ENCODE measurements around the gene ADGRG3. TPM values are rescaled to one million over a fixed set of nuclear protein-coding genes. Genes with fewer than 3 reads are reported as not detected.

ADGRG3 gene
- total and polyA plus RNA-seq, 10 of the 15 experiments (the other 5 are each of a cell fraction or from before 2014, with no cell fraction given), result 0.10 to 0.11 (median 0.10) TPM; not detected in 7

- TF ChIP-seq YBX1 (IDR thresholded peaks at IDR 0.05), result no peak
- TF ChIP-seq PRDM15 (CRISPR knock-in tag; IDR thresholded peaks at IDR 0.05), result no peak
- TF ChIP-seq ZBED1 (IDR thresholded peaks at IDR 0.05; ENCODE audit: borderline replicate concordance), result no peak
- TF ChIP-seq CEBPB (IDR thresholded peaks at IDR 0.05; ENCODE audit: borderline replicate concordance in 1 of 2, low read depth in 2 of 2, low read length in 2 of 2), result no peak
Measured at GRCh38 chr16:57679016-57679415, 10.9 kb downstream of the ADGRG3 start (continued).

- H3K36me3 ChIP-seq (ENCODE audit: control insufficient read depth in 2 of 2, insufficient read depth in 2 of 2, low read length in 1 of 2), result no peaks in the 10 kb centered on the region
- RAD21 ChIA-PET (ENCODE audit: unreplicated experiment), result no interaction called here
- FAIRE-seq (no peak), ATAC-seq (no peak), DNase-seq (ENCODE audit: low read depth, low spot score) (no peak)
- WGBS (ENCODE audit: insufficient coverage, insufficient replicate concordance, low lambda C conversion rate, missing lambda C conversion rate), result 10% methylated on average over 7 of the region's 7 CpGs
- POLR2A ChIA-PET, result no interaction called here
- CTCF ChIA-PET, result interaction anchor here (0.9 kb wide), 1 partner anchor 39 kb away, joined by 3 read pairs; no protein-coding TSS in a partner anchor
- no peaks in the 10 kb centered on the region for H4K20me1 ChIP-seq (ENCODE audit: control insufficient read depth, insufficient read depth)
- H2AFZ ChIP-seq (ENCODE audit: control insufficient read depth, low read depth, low read length), result no peak overlapping the region
- no peaks in the 10 kb centered on the region for H3K9me3 ChIP-seq (replicated peaks; ENCODE audit: control insufficient read depth, insufficient read depth, low read length)
- no TSS peak for BruUV-seq (replicated peaks)
- TF ChIP-seq ZBTB11 (CRISPR knock-in tag; IDR thresholded peaks at IDR 0.05) (no peak), STAT3 (IDR thresholded peaks at IDR 0.05; ENCODE audit: low read depth, low read length) (no peak), CBX5 (IDR thresholded peaks at IDR 0.05; ENCODE audit: low read depth) (no peak)
- H3K9ac ChIP-seq (ENCODE audit: control insufficient read depth, insufficient read depth, low read length), result no peak overlapping the region
- in situ Hi-C loops (cut with MboI), result no loop called here
- no peaks in the 10 kb centered on the region for H3K4me1 ChIP-seq (ENCODE audit: control insufficient read depth, insufficient read depth, low read length)
- no peak overlapping the region for H3K4me3 ChIP-seq
- H3K27ac ChIP-seq (ENCODE audit: control insufficient read depth, insufficient read depth), result no peak overlapping the region
- intact Hi-C loops (cut with micrococcal nuclease; ENCODE audit: unreplicated experiment), result no loop called here
- no peaks in the 10 kb centered on the region for H3K79me2 ChIP-seq (ENCODE audit: control insufficient read depth, insufficient read depth, low read length)
- no peak overlapping the region for H3K4me2 ChIP-seq (ENCODE audit: control insufficient read depth, insufficient read depth)
- SMC1A ChIA-PET (ENCODE audit: uncharacterized antibody, unreplicated experiment), result no interaction called here
- no peaks in the 10 kb centered on the region for H3K27me3 ChIP-seq (replicated peaks in 1 of 2; ENCODE audit: control insufficient read depth in 2 of 2, insufficient read depth in 2 of 2, low read length in 1 of 2)
Measured at GRCh38 chr16:57679767-57680482, 11.8 kb downstream of the ADGRG3 start.
